HCT116 (cell line): ENCODE measurements around the gene GPRC5C. TPM values are rescaled to one million over a fixed set of nuclear protein-coding genes. Genes with fewer than 3 reads are reported as not detected.

Experiments used
- ATAC-seq: fragments of 200-7000 bp; cut with Tn5 transposase; 2 replicates; pipeline ENCODE4 v1.9.1; 2020; ENCODE audit warnings: mild to moderate bottlenecking, moderate library complexity
- BruUV-seq: library from RNA; stranded (reverse); fragments of 400-500 nt; replicated peaks from 2 replicates; lab custom pipeline; 2021; lab: Mats Ljungman, UMichigan
- CTCF ChIA-PET: fragments of 300-600 bp; sonication (Branson Sonifier 250); formaldehyde crosslinking; loops from one replicate; lab custom pipeline; 2021; ENCODE audit warnings: antibody characterized with exemption; lab: Charles Lee
- POLR2A ChIA-PET: fragments of 300-600, 350-600 bp; sonication (Branson Sonifier 250); formaldehyde crosslinking; loops from one replicate; lab custom pipeline; 2021; ENCODE audit warnings: antibody characterized with exemption; lab: Charles Lee
- RAD21 ChIA-PET, 2 experiments: fragments of 300-600 bp; sonication (Branson Sonifier 250); formaldehyde crosslinking; loops; one replicate each; lab custom pipeline; 2023; ENCODE audit warnings: low total read pairs in 2 of 2; ENCODE audit not compliant: uncharacterized antibody in 2 of 2, unreplicated experiment in 2 of 2, low non-redundant PET in 1 of 2; lab: Charles Lee
- DNase-seq: peaks from one replicate; pipeline ENCODE4 v3.0.0-alpha.2; 2010; ENCODE audit warnings: low read depth, low spot score
- H2AFZ ChIP-seq: fragments of 200-600 bp; shearing (Covaris generic), sonication (generic); 2 replicates; pipeline ENCODE4 v1.6.1; 2017; ENCODE audit warnings: low read depth, mixed run types, mixed read lengths, antibody characterized with exemption, low read length; ENCODE audit not compliant: poor library complexity, severe bottlenecking
- H3K27ac ChIP-seq: 2 replicates; pipeline ENCODE4 v1.5.1; 2012; ENCODE audit warnings: low read depth, low read length
- H3K27me3 ChIP-seq: fragments of 200-600 bp; sonication (generic); 2 replicates; pipeline ENCODE4 v1.6.1; 2016; ENCODE audit warnings: mixed run types, low read length, mixed read lengths; ENCODE audit not compliant: insufficient read depth
- H3K36me3 ChIP-seq, 2 experiments: fragments of 200-500 bp in 1 of 2; fragments of 200-600 bp in 1 of 2; sonication (Bioruptor generic) in 1 of 2; sonication (generic) in 1 of 2; 2 replicates each; pipeline versions ENCODE4 v1.5.1 to v1.6.1; 2014 to 2016; ENCODE audit warnings: low read length in 2 of 2, inconsistent platforms in 1 of 2, mixed read lengths in 1 of 2, mixed run types in 1 of 2; ENCODE audit not compliant: insufficient read depth in 2 of 2, control insufficient read depth in 1 of 2
- H3K4me1 ChIP-seq, 2 experiments: fragments of 200-600 bp in 1 of 2; sonication (generic) in 1 of 2; 2 replicates each; pipeline versions ENCODE4 v1.5.1 to v1.6.1; 2012 to 2017; ENCODE audit warnings: low read length in 2 of 2, inconsistent platforms in 1 of 2, mild to moderate bottlenecking in 1 of 2, mixed read lengths in 1 of 2, mixed run types in 1 of 2, moderate library complexity in 1 of 2; ENCODE audit not compliant: insufficient read depth in 2 of 2, control insufficient read depth in 1 of 2
- H3K4me2 ChIP-seq: fragments of 200-600 bp; sonication (generic); 2 replicates; pipeline ENCODE4 v1.6.1; 2017; ENCODE audit warnings: mixed run types, low read length, mixed read lengths
- H3K4me3 ChIP-seq, 2 experiments: fragments of 200-600 bp in 1 of 2; sonication (generic) in 1 of 2; replicated peaks in 1 of 2; 2 replicates each; pipeline ENCODE4 v1.5.1; 2011 to 2016; ENCODE audit warnings: low read length in 2 of 2, control low read depth in 1 of 2, low read depth in 1 of 2, mild to moderate bottlenecking in 1 of 2, mixed read lengths in 1 of 2, mixed run types in 1 of 2
- H3K79me2 ChIP-seq: fragments of 200-600 bp; sonication (generic); 2 replicates; pipeline ENCODE4 v1.6.1; 2017; ENCODE audit warnings: mild to moderate bottlenecking, mixed run types, low read length, moderate library complexity, mixed read lengths; ENCODE audit not compliant: insufficient read depth
- H3K9ac ChIP-seq: fragments of 200-600 bp; sonication (generic); 2 replicates; pipeline ENCODE4 v1.6.1; 2016; ENCODE audit warnings: low read length, mixed read lengths
- H3K9me2 ChIP-seq: fragments of 200-600 bp; sonication (generic), shearing (Covaris generic); 2 replicates; pipeline ENCODE4 v1.6.1; 2017; ENCODE audit warnings: mixed run types, mild to moderate bottlenecking, moderate library complexity; ENCODE audit not compliant: insufficient read depth
- H3K9me3 ChIP-seq, 2 experiments: fragments of 200-500 bp in 1 of 2; fragments of 200-600 bp in 1 of 2; sonication (Bioruptor generic) in 1 of 2; sonication (generic) in 1 of 2; 2 replicates each; pipeline ENCODE4 v1.6.1; 2014 to 2017; ENCODE audit warnings: low read length in 2 of 2, mixed read lengths in 2 of 2, inconsistent platforms in 1 of 2, low read depth in 1 of 2, mild to moderate bottlenecking in 1 of 2, mixed run types in 1 of 2, moderate library complexity in 1 of 2; ENCODE audit not compliant: control insufficient read depth in 1 of 2, insufficient read depth in 1 of 2
- H4K20me1 ChIP-seq: fragments of 200-600 bp; sonication (generic), shearing (Covaris generic); 2 replicates; pipeline ENCODE4 v1.6.1; 2017; ENCODE audit warnings: mixed run types, mild to moderate bottlenecking, moderate library complexity; ENCODE audit not compliant: insufficient read depth
- ATF3 ChIP-seq: IDR thresholded peaks from 2 replicates; pipeline ENCODE4 v1.6.1; 2012
- CBX3 ChIP-seq: IDR thresholded peaks from 2 replicates; pipeline ENCODE4 v1.6.1; 2012; ENCODE audit warnings: low read depth
- EGR1 ChIP-seq: IDR thresholded peaks from 2 replicates; pipeline ENCODE4 v1.6.1; 2012; ENCODE audit warnings: low read depth
- ELF1 ChIP-seq: IDR thresholded peaks from 2 replicates; pipeline ENCODE4 v1.6.1; 2012; ENCODE audit warnings: low read depth, borderline replicate concordance
- FOSL1 ChIP-seq: IDR thresholded peaks from 2 replicates; pipeline ENCODE4 v1.6.1; 2012; ENCODE audit warnings: low read depth
- JUND ChIP-seq: IDR thresholded peaks from 2 replicates; pipeline ENCODE4 v1.6.1; 2012
- MAX ChIP-seq: IDR thresholded peaks from 2 replicates; pipeline ENCODE4 v1.6.1; 2012
- POLR2A ChIP-seq: IDR thresholded peaks from 2 replicates; pipeline ENCODE4 v1.7.0; 2011; ENCODE audit warnings: borderline replicate concordance; ENCODE audit not compliant: insufficient read depth, insufficient read length; ENCODE audit errors: extremely low read depth
- POLR2AphosphoS5 ChIP-seq: IDR thresholded peaks from 2 replicates; pipeline ENCODE4 v1.6.1; 2011; ENCODE audit warnings: mild to moderate bottlenecking, low read depth, low read length, moderate library complexity
- RAD21 ChIP-seq: IDR thresholded peaks from 2 replicates; pipeline ENCODE4 v1.6.1; 2012; ENCODE audit warnings: low read depth, mild to moderate bottlenecking
- REST ChIP-seq: IDR thresholded peaks from 2 replicates; pipeline ENCODE4 v1.6.1; 2012; ENCODE audit warnings: low read depth
- SIN3A ChIP-seq: IDR thresholded peaks from 2 replicates; pipeline ENCODE4 v1.6.1; 2012; ENCODE audit warnings: low read depth
- SP1 ChIP-seq: IDR thresholded peaks from 2 replicates; pipeline ENCODE4 v1.6.1; 2012; ENCODE audit warnings: low read depth
- TCF7L2 ChIP-seq: IDR thresholded peaks from 2 replicates; pipeline ENCODE4 v1.7.0; 2011; ENCODE audit warnings: borderline replicate concordance, inconsistent platforms; ENCODE audit not compliant: insufficient read depth, insufficient read length; ENCODE audit errors: extremely low read depth
- YY1 ChIP-seq: IDR thresholded peaks from 2 replicates; pipeline ENCODE4 v1.6.1; 2011; ENCODE audit warnings: low read length, low read depth, moderate library complexity, mild to moderate bottlenecking; ENCODE audit not compliant: insufficient replicate concordance; ENCODE audit errors: extremely low read depth
- ZBTB33 ChIP-seq: IDR thresholded peaks from 2 replicates; pipeline ENCODE4 v1.6.1; 2011; ENCODE audit warnings: mild to moderate bottlenecking, low read length, moderate library complexity; ENCODE audit not compliant: insufficient replicate concordance; ENCODE audit errors: extremely low read depth
- ZNF274 ChIP-seq: fragments of 200-500 bp; sonication (Bioruptor generic); IDR thresholded peaks from 2 replicates; pipeline ENCODE4 v1.6.1; 2014; ENCODE audit warnings: mild to moderate bottlenecking, low read depth, low read length, inconsistent platforms
- intact Hi-C: fragments of 100-400 bp; cut with micrococcal nuclease; formaldehyde crosslinking; loops from 2 replicates; pipeline ENCODE4 v1.10.0; 2022
- total RNA-seq: library from RNA; stranded (reverse); gene quantifications from one replicate; pipeline ENCODE4 v1.2.1, GENCODE V29; 2021; ENCODE audit not compliant: unreplicated experiment

GPRC5C gene
- total RNA-seq, 1 experiment from 2014 or later = 54.4 TPM

DNA sequence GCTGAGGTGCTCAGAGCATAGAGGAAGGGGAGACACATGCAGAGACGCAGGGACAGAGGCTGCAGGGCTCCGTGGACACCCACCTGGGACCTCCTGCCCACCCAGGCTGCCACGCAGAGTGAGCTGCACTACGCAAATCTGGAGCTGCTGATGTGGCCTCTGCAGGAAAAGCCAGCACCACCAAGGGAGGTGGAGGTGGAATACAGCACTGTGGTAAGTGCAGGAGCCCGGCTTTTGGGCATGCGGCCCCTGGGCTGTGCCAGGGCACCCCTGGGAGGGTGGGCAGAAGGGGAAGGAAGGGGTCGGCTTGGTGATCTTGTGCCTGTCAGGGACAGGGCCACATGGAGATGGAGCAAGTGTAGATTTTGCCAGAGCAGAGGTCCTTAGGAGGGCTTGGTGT, 49.7 kb downstream of the GPRC5C start:
- H3K27me3 ChIP-seq = peaks cover 34% of the 10 kb centered on the region
- ChIA-PET CTCF (no interaction called here), POLR2A (no interaction called here)

More for the DNA sequence above, 49.7 kb downstream of the GPRC5C start:
- no peak overlapping the region for H3K4me2 ChIP-seq
- H2AFZ ChIP-seq = no peak overlapping the region
- H3K79me2 ChIP-seq = no peaks in the 10 kb centered on the region
- BruUV-seq = no TSS peak
- no peaks in the 10 kb centered on the region for H4K20me1 ChIP-seq
- RAD21 ChIA-PET = no interaction called here
- H3K4me1 ChIP-seq = no peaks in the 10 kb centered on the region
- no peaks in the 10 kb centered on the region for H3K9me3 ChIP-seq
- no peak for TF ChIP-seq RAD21
- no peak for TF ChIP-seq REST
- no peak for TF ChIP-seq SIN3A
- TF ChIP-seq POLR2A = no peak
- TF ChIP-seq POLR2AphosphoS5 = no peak
- TF ChIP-seq YY1 = no peak
- TF ChIP-seq ZBTB33 = no peak
- no peak for TF ChIP-seq MAX
- no peak for TF ChIP-seq ATF3
- TF ChIP-seq ZNF274 = no peak
- no peak for TF ChIP-seq FOSL1
- no peak for TF ChIP-seq JUND
- no peak for TF ChIP-seq SP1
- no peak for TF ChIP-seq TCF7L2
- TF ChIP-seq EGR1 = no peak
- TF ChIP-seq ELF1 = no peak
- no peak for TF ChIP-seq CBX3
- DNase-seq (no peak), ATAC-seq (no peak)
- no peak overlapping the region for H3K9ac ChIP-seq
- no peaks in the 10 kb centered on the region for H3K36me3 ChIP-seq
- no peaks in the 10 kb centered on the region for H3K9me2 ChIP-seq
- no peak overlapping the region for H3K4me3 ChIP-seq
- intact Hi-C loops = no loop called here
- H3K27ac ChIP-seq = no peak overlapping the region
